ENCODE measurements around the gene ACTL7B.
A peak's percentile ranks its signal among the peaks of the same experiment; 100 is the strongest.
"Not testable (repeated sequence)": the region's sequence is repeated elsewhere in the genome, so short reads cannot be mapped to it uniquely, and the experiment has no call there.

Gene ACTL7B

GRCh38 chr9:108845507-108845906 lies 10.3 kb downstream of the ACTL7B start:
- no peak for DNase-seq (ENCODE audit: low read depth)
- TF ChIP-seq CTCF (conservative IDR thresholded peaks at IDR 0.05; ENCODE audit: low read depth, low read length): no peak
- H3K4me3 ChIP-seq (ENCODE audit: low read depth, low read length): no peak overlapping the region

- no peak for DNase-seq (ENCODE audit: low read depth)
- no peak overlapping the region for H3K4me3 ChIP-seq (ENCODE audit: low read depth, low read length)
- no peak for TF ChIP-seq CTCF (conservative IDR thresholded peaks at IDR 0.05; ENCODE audit: low read depth, low read length)
Measured at GRCh38 chr9:108844856-108845255, 10.9 kb downstream of the ACTL7B start.

GRCh38 chr9:108844391-108844790 lies 11.4 kb downstream of the ACTL7B start:
- no peak overlapping the region for H3K4me3 ChIP-seq (ENCODE audit: low read depth, low read length)
- no peak for TF ChIP-seq CTCF (conservative IDR thresholded peaks at IDR 0.05; ENCODE audit: low read depth, low read length)
- DNase-seq (ENCODE audit: low read depth): no peak

- DNase-seq (ENCODE audit: low read depth): no peak
- no peak for TF ChIP-seq CTCF (conservative IDR thresholded peaks at IDR 0.05; ENCODE audit: low read depth, low read length)
- no peak overlapping the region for H3K4me3 ChIP-seq (ENCODE audit: low read depth, low read length)
Measured at GRCh38 chr9:108842610-108843295, 13.0 kb downstream of the ACTL7B start.

GRCh38 chr9:108839561-108839960 lies 16.2 kb downstream of the ACTL7B start:
- DNase-seq (ENCODE audit: low read depth); H3K4me3 ChIP-seq (ENCODE audit: low read depth, low read length): not testable (repeated sequence)

- no peak overlapping the region for H3K4me3 ChIP-seq (ENCODE audit: low read depth, low read length)
- peak; percentile 43 for DNase-seq (ENCODE audit: low read depth)
- no peak for TF ChIP-seq CTCF (conservative IDR thresholded peaks at IDR 0.05; ENCODE audit: low read depth, low read length)
Measured at GRCh38 chr9:108838017-108838416, 17.8 kb downstream of the ACTL7B start.

GRCh38 chr9:108837530-108837929 lies 18.3 kb downstream of the ACTL7B start:
- no peak for TF ChIP-seq CTCF (conservative IDR thresholded peaks at IDR 0.05; ENCODE audit: low read depth, low read length)
- H3K4me3 ChIP-seq (ENCODE audit: low read depth, low read length): no peak overlapping the region
- DNase-seq (ENCODE audit: low read depth): no peak

Data from choroid plexus epithelial cell (primary cell).